GM12864 (cell line): ENCODE data around the gene NTF4.
A peak's percentile ranks its signal among the peaks of the same experiment; 100 is the strongest.
"Not testable (repeated sequence)": the region's sequence is repeated elsewhere in the genome, so short reads cannot be mapped to it uniquely, and the experiment has no call there.

Experiments
- DNase-seq: peaks from one replicate; pipeline ENCODE4 v3.0.0-alpha.2; 2011; ENCODE audit warnings: low read depth
- H3K4me3 ChIP-seq: 2 replicates; pipeline ENCODE4 v1.5.1; 2011; ENCODE audit warnings: mild to moderate bottlenecking, low read depth, low read length, control low read depth
- CTCF ChIP-seq: IDR thresholded peaks from 2 replicates; pipeline ENCODE4 v1.5.1; 2011; ENCODE audit warnings: low read depth, mild to moderate bottlenecking, moderate library complexity, low read length, control low read depth, inconsistent platforms; ENCODE audit errors: missing control alignments

Gene NTF4

GRCh38 chr19:49057636-49058234 lies 6.9 kb downstream of the NTF4 start, which contains the start of gene CGB7:
Gene CGB7, minus strand, starts transcription at chr19:49057749. Its CDS starts 2,374 bp downstream, at chr19:49055375.
- no peak within 1 kb of the TSS for H3K4me3 ChIP-seq
- no peak for TF ChIP-seq CTCF
- DNase-seq = no peak

GRCh38 chr19:49056902-49057596 lies 7.6 kb downstream of the NTF4 start:
- DNase-seq, H3K4me3 ChIP-seq: not testable (repeated sequence)

GRCh38 chr19:49056101-49056901 lies 8.3 kb downstream of the NTF4 start:
- TF ChIP-seq CTCF = no peak
- H3K4me3 ChIP-seq = peak overlapping the region; percentile 46
- no peak for DNase-seq

GRCh38 chr19:49050376-49051033 lies 14.1 kb downstream of the NTF4 start:
- not testable (repeated sequence) for DNase-seq, H3K4me3 ChIP-seq

- DNase-seq, H3K4me3 ChIP-seq: not testable (repeated sequence)
Observed at GRCh38 chr19:49049834-49050233, 14.8 kb downstream of the NTF4 start.

GRCh38 chr19:49049011-49049410 lies 15.6 kb downstream of the NTF4 start, which contains the start of gene CGB8:
Gene CGB8, minus strand, starts transcription at chr19:49049111. Its CDS starts 372 bp downstream, at chr19:49048739.
- not testable (repeated sequence) for DNase-seq, H3K4me3 ChIP-seq

GRCh38 chr19:49043548-49043947 lies 21.1 kb downstream of the NTF4 start, which contains the start of gene CGB5:
Gene CGB5, plus strand, starts transcription at chr19:49043848. Its CDS starts 362 bp downstream, at chr19:49044210.
- H3K4me3 ChIP-seq, DNase-seq: not testable (repeated sequence)

GRCh38 chr19:49042666-49043065 lies 22.0 kb downstream of the NTF4 start:
- not testable (repeated sequence) for H3K4me3 ChIP-seq, DNase-seq

- DNase-seq = no peak
- no peak for TF ChIP-seq CTCF
- H3K4me3 ChIP-seq = no peak overlapping the region
Observed at GRCh38 chr19:49042177-49042576, 22.4 kb downstream of the NTF4 start.

GRCh38 chr19:49039736-49040135 lies 24.9 kb downstream of the NTF4 start:
- not testable (repeated sequence) for H3K4me3 ChIP-seq, DNase-seq

- not testable (repeated sequence) for DNase-seq
Observed at GRCh38 chr19:49038557-49039276, 25.9 kb downstream of the NTF4 start.

GRCh38 chr19:49038111-49038510 lies 26.5 kb downstream of the NTF4 start:
- H3K4me3 ChIP-seq, DNase-seq: not testable (repeated sequence)

More at GRCh38 chr19:49038557-49039276, 25.9 kb downstream of the NTF4 start:
- H3K4me3 ChIP-seq = not testable (repeated sequence)
